Activated naive CD4-positive, alpha-beta T cell (primary cell): ENCODE data around the gene GRIK3.

Experiments used
- DNase-seq, 4 experiments: peaks; one replicate each; lab custom pipeline; 2025; lab: John Stamatoyannopoulos, UW

GRIK3 gene

DNA sequence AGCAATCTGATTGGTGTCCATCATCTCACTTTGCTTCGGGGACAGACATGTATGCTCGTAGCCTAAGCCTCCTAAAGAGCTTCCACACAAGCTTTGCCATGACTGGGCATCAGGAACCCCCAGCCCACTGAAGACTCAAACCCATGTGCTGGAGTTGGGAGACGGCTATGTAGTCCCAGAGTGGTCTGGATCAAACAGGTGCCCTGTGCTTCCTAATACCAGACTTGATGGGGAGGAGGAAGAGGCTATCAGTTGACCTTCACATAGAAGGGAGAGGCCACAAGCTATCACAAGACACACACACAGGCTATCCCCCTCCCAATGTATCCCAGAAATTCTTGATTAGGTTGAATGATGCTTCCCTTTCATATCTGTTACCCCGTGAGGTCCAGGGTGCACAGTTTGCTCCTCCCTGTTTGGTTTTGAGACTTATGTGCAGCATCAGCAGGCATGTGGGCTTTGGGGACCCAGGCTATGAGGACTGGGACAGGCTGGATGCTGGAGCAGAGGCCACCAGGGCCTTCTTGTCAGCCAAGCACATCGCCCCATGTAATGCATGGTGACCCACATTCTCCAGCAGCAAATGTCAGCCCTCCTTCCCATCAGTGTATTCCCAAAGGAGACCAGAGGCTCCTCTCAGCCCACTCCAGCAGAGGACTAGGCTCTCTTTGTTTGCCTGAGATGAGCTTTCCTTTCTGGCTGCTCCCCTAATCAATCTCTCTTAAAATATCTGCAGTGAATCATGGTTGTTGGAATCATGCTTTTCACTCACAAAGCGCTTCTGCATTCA lies 159.8 kb downstream of the GRIK3 start:
- no peak for DNase-seq

DNA sequence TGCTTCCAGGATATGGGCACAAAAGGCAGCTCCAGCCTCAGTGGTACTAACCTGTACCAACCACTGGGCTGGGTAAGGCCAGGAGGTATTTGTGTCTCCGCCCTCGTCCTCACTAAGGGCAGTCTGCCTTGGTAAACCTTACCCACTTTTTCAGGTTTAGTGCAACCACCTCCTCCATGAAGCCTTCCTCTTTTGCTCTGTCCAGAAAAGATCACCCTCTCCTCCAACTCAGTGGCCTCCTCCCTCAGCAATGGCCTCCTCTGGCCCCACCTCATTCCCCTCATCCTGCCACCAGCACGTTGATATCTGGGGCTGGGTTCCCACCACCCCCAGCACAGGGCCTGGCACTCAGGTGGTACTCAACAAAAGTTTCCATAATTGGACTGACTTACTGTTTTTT lies 161.5 kb downstream of the GRIK3 start:
- DNase-seq, result no peak

DNA sequence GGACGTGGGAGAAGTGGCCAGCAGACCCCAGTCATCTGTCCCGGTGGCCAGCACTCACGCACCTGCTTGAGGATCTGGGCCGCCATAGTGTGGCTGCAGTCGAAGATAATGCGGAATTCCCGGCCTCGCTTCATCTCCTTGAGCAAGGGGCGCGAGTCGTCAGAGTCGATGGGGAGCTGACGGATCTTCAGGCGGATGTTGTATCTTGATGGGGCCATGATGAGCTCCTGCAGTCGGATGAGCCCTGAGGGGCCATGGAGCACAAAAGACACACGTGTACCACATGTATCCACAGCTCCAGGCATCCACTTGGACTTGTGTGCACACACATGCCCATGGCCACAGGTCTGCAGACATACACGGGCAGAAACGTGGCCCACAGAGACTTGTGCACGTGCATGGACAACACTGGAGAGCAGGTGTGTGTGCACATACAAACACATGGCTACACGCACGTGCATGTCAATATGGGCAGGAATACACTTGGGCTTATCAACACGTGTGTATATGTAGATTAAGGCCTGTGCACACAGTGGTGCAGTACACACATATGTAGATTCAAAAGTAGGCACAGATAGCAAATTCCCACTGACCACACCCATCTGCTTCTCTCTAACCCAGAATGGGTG lies 162.1 kb downstream of the GRIK3 start:
- no peak for DNase-seq

DNA sequence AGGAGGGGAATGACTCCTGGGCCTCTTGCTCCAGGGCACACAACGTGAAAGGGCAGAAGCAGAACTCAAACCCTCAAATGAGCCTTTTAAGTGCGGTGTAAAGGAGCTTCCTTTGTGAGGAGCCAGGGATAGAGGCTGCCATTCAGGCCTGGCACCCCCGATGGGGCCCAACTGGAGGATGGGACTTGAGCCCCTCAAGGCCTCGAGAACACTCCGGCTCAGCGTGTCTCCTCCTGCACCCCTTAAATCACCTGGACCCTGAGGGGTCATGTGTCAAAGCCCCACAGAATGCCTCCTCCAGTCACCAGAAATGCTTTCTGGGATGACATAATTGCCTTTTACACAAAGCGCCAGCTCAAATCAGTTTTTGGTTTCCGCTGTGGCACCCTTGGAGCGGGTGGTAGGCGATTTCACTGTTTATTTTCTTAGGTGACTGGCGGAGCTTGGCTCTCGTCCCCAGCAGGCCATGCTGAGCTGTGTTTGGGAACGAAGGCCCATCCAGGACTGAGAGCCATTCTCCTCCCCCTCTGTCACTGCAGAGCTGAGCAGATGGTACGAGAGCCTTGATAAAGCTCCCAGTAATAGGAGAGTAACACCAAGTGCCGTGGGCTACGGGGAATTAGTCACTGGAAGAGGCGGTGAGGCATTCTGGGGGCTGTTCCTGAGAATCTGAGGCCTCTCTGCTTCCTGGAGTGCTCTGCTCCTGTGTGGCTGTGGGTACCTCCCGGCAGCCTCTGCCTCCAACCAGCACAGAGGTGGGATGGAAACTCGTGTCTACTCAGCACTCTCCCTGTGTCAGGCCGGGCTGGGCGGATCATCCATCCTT lies 163.0 kb downstream of the GRIK3 start:
- DNase-seq, result no peak

DNA sequence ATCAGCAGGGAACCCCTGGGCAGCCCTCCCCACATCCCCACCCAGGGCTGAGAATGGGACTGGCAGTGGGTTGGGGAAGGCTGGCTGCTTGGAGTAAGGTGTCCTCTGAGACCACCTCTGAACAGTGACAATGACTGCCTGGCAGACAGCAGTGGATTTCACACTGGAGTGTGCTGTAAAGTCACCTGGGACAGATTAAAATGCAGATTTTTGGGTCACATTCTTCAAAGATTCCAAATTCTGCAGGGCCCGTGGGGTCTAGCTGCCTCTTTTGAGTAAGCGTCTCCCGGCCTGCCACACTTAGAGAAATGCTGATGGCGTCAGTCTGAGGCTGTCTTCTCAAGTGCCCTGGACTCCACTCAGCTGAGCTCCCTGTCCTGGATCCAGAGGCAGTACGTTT lies 164.5 kb downstream of the GRIK3 start:
- DNase-seq, result no peak

DNA sequence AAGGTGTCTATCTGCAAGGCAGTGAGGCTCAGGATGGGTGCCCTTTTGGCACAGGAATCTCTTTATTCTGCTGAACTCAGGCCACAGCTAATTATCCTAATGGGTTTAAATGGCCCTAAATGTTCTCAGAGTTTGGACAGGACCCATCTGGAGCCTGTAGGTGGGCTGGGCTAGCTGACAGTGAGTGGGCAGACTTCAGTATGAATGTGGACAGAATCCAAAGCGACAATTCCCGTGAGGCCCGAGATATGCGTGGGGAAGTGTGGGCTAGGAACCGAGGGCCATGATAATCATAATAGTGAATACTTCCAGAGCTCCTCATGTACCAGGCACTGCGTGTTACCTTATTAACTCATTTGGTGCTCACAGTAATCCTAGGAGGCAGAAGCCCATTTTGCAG lies 165.3 kb downstream of the GRIK3 start:
- no peak for DNase-seq

DNA sequence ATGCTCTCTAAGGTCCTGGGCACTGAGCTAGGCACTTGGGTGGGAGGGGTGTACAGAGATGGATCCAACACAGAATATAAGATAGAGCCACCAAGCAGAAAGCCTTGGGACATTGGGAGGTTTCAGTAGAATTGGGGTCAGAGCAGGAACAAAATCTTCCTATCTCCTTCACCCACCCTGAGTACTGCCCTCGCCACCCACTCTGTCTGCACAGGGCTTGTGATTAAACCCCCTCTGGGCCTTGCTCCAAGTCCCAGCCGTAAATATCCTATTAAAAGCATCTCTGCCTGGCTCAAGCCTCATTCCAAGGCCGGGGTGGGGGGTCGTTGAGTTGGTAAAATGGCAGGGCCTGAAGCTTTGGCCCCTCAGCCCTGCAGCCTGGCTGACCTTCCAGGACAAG lies 166.7 kb downstream of the GRIK3 start:
- DNase-seq, result no peak

DNA sequence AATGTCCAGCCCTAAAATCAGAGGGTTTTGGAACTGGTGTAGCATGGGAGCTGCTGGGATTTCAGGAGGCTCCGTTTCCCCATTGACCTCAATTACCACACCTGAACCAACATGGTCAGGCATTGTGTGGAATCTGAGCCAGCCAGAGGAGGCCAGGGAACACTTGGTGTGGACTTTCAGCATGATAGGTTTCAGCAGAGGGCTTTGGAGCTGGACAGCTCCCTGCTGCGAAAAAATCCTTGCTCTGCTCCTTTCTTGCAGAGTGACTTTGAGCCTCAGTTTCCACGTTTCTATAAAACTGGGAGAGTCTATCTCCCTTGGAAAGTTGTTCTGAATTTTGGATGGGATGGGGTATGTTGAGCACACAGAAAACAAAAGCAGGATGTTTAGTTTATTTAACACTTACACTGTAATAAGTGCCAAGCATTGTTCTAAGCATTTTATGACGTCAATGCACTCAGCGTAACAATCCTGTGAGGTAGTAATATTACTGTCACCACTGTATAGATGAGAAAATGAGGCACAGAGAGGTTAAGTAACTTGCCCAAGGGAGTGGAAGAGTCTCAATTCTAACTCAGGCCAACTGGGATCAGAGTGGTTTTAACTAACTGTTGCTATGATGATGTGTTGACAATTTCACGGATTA lies 168.0 kb downstream of the GRIK3 start:
- DNase-seq, result no peak

DNA sequence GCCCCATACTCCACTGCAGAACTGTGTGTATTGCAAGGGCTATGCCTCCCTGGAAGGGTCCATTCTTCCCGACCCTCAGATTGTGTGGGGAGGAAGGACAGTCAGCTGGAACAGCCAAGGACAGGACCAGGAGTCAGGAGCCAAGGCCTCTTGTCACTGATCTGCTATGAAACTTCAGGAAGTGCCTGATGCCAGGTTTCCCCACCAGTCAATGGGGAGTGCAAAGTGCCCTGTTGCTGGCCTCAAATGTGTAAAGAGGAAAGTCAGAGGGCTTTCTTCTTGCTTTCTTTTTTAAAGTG lies 168.8 kb downstream of the GRIK3 start:
- DNase-seq, result no peak

DNA sequence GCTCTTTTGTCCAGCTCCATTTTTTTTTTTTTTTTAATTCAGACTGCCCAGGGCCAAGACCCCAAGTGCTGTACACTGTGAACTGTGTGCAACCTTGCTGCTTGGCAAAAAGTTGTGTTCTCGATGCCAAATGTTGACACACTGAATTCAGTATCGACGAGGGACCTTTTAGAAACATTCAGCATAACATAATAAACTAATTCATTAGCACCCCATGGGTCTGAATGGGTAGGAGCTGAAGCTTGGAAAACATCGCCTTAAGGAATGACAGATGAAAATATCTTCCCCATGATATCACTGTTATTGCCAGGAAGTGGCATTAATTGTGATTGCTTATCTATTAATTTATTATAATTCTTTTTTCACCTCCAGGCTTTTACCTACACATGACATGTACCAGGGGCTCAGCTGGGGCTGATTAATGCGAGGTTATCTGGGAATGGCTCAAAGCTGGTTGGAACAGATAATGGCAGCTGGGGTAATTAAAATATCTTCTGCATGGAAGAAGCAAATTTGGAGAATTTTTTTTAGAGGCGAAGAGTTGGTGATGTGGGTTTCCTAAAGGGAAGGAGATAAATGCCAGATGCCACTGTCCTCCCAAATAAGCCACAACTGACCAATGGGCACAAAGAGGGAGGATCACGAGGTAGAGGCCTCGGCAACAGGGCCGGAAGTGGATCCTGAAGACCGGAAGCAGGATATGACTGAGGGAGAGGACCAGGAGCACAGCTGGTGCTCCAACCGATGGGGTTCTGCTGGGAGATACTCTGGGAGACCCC lies 169.3 kb downstream of the GRIK3 start:
- DNase-seq, result no peak

DNA sequence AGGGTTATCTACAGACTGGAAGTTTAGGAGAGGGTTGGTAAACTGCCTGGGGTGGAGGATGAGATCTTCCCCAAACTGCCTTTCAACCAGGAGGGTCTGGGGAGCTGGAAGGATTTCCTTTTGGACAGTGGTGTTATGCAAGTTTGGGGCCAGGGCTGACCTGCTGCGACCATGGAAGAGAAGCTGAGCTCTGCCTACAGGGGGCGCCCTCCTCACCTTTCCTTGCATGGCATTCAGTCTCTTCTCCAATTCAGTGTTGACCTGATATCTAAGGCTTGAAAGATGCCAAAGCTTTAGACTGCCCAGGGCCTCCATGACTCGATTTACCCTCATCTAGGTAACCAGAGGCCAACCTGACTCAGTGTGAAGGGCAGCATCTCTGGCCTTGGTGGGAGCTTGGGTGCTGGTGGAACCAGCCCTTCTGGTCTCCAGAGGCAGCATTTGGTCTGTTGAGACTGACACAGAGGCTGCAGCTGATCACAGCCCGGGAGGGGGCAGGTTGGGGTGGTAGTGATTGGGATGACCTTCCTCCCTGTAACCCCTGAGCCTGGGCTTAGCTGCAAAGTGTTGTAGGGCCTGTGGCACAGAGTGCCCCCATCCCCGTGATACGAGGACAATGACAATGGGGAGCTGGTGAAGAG lies 170.0 kb downstream of the GRIK3 start:
- no peak for DNase-seq

DNA sequence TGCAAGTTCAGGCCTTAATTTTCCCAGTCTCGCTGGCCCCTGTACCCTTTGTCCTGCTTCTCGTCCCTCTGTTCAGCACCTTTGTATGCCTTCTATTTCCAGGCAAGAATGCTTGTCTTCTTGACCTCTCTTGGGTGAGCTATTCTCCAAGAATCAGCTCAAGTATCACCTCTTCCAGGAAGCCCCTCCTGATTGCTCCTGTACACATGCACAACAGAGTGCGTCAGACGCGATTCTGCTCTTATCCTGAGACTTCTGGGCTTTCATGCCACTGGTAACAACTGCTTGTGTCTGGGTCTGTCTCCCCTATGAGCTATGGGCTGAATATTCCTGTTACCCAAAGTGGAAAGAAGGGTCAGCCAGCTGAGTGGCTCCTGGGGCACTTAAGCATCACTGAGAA lies 170.8 kb downstream of the GRIK3 start:
- no peak for DNase-seq

DNA sequence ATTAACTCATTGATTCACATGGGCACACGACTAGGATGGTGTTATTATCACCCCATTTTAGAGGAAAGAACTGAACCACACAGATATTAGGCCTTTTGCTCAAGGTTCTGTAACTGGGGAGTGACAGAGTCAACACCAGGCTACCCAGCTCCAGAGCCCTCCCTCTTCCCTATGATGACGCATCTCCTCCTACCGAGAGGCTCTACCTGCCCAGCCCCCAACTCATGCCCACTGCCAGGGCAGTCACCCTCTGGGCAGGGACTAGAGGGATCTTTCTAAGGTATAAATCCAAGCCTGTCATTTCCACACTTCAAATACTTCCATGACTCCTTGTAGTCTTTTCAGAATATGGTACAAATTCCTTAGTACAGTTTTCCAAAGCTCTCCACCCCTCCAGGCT lies 171.3 kb downstream of the GRIK3 start:
- no peak for DNase-seq

DNA sequence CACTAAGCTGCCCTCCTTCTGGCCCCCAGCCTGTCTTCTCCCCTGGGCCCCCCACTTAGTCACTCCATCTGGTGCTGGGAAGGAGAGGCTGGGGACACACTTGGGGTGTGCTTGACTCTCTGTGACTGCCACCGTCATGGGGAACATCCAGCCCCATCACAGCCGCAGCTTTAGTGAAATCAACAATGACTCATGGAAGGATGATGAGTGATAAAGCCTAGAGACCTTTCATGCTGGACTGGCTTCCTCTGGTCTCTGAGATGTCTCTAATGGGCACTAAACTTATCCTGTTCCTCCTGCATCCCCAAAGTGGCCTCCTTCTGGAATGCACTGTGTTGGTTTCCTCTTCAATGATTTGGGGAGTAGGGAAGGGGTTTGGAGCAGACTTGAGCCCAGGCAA lies 172.9 kb downstream of the GRIK3 start:
- no peak for DNase-seq

DNA sequence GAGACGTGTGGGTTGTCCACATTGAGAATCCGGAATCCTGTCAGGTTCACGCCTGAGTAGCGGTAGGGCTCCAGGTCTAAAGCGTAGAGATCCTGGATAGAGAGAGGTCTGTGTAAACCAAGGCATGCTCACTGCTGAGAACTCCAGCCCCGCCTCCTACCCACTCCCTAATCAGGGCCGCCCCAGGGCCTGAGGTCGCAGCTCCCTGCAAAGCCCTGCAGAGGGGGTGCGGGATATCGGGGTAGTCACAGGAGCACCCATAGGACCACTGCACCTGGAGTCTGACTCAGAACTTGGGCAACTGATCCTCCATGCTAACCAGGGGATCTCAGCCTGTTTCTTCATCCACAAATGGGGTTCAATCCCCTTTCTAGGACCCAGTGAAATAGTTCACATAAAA lies 174.4 kb downstream of the GRIK3 start:
- no peak for DNase-seq

DNA sequence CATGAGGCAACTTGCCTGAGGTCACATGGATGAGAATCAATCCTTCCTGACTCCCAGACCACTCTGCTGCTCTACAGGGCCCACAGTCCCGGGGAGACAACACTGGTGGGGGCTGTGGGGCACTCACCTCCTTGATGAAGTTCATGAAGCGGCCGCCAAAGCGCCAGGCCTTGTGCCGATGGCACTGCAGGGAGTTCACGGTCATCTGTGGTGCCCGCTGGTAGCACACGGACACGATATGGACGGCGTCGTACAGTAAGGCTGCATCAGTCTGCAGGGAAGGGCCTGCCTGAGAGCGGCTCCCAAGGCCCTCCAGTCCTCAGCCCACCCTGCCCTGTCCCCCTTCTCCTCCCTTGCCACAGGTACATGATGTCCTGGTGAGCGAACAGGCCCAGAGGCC lies 175.3 kb downstream of the GRIK3 start:
- DNase-seq, result no peak

DNA sequence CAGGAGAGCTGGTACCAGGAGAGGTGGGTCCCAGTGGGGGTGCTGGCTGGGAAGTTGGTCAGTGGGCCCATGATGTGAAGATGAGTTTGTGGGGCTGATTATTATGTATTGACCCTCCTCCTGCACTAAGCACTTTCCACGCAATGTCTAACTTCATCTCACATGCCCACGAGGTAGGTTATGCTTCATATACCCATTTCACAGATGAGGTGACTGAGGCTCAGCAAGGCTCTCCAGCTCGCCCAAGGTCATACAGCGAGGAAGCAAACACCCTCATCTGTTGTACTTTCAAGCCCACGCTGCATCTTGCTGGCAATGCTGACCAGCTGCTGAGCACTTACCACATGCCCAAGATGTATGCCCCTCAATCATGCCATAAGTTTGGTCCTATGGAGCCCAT lies 175.8 kb downstream of the GRIK3 start:
- no peak for DNase-seq

DNA sequence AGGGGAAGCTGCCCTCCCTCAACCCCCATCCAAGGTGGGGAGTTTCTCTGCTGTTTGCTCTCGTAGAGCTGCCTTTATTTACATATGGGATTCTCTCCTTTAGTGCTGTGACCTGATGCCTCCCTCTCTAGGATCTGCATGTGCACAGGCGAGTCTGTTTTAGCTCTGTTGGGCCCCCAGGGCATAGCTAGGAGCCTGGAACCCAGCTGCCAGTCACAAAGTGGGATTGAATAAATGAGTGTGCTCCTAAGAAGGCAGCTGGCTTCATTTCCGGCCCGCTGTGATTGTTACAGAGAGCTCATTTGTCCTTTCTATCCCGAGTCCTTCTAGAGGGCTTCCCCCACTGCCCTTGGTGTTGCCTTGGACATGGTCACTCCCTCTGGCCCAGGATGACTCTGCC lies 176.6 kb downstream of the GRIK3 start:
- DNase-seq, result no peak

DNA sequence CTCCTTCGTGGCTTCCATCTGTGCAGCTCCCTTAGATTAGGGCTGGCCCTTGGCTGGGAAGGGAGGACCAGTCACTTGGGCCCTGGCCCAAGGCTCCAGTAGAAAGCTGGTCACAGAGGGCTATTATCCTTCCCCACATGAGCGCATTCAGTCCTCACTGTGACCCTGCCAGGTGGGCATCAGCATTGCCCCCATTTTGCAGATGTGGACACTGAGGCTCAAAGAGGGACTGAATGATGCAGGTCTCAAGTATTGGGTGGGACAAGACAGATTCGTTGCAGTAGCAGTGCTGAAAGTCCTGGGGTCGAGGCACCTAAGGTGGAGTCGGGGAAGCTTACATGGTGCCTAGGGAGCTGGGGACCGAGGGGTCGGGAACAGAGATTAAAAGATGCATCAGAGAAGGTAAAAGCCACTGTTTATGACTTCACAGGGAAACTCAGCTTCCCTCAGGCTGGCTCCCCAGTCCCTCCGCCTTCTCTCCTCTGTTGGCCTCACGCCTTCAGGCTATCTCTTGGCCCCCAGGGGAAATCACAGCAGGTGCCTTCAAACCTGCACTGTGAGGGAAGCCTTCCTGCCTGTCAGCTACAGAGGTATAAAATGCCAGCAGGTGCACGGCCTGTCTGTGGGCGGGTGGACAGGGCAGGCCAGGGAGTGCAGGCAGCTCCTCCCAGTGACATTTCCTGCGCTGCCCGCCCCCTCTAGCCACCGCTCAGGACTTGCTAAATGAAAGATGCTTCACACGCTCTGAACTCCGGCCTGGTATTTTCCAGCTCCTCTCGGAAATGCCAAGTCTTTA lies 178.4 kb downstream of the GRIK3 start:
- DNase-seq, result no peak

DNA sequence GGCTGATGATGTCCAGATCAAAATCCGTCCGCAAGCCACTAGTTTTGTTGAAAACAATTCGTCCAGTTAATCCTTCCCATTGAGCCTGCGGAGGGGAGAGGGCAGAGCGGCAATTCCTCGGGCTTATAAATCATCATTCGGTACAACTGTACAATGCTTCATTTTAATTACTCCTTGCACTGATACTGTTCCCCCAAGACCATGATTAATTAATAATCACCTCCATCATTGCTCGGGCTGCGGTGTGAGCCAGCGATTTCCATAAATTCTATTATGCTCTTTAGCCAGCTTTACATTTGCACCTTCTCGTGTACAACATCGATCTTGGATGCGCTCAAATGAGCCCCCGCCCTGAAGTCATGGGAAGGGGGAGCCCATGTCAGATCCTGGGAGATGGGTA lies 180.7 kb downstream of the GRIK3 start:
- no peak for DNase-seq

DNA sequence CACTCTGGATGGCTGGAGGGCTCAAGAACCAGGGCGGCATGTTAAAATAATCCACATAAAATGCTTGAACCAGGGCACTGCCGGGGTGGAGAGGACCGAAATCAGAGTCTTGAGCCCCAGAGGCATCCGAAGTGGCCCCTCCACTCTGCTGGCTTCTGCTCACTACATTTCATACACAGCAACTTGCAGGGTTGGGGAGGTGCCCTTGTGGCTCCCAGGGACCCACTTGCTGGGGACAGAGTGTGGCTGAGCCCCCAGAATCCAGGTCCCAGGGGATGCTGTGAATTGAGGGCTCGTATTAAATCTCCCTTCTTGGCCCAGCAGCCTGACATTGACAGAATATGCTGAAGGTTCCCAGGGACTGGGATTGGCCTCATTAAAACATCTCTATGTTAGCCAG lies 181.7 kb downstream of the GRIK3 start:
- DNase-seq, result no peak
